HG02885 (cell line): Measurements from ENCODE around the gene JMJD6.

Experiments
- ATAC-seq: cut with Tn5 transposase; IDR thresholded peaks from one replicate; pipeline ENCODE4 v1.9.1; 2021; ENCODE audit warnings: mild to moderate bottlenecking; ENCODE audit not compliant: unreplicated experiment, poor library complexity

The JMJD6 gene

GRCh38 chr17:76683011-76683755 lies 43.2 kb downstream of the JMJD6 start:
- ATAC-seq, result no peak

DNA sequence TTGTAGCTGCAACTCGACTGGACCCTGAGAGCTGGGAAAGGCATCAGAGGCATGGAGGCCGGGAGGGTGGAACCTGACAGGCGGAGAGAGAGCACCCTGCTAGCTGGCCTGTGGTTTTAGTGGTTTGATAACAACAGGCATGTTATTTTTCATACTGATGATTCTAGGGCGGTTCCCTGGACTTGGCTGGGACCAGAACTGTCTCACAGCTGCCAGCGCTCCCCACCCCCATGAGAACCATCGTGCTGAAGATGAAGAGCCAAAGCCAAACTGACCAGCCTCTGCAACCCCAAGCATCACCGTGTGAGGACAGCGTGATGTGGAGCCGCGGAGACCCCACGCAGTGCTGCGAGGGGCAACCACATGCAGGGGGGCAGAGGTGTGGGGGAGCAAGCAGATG lies 44.1 kb downstream of the JMJD6 start:
- no peak for ATAC-seq

DNA sequence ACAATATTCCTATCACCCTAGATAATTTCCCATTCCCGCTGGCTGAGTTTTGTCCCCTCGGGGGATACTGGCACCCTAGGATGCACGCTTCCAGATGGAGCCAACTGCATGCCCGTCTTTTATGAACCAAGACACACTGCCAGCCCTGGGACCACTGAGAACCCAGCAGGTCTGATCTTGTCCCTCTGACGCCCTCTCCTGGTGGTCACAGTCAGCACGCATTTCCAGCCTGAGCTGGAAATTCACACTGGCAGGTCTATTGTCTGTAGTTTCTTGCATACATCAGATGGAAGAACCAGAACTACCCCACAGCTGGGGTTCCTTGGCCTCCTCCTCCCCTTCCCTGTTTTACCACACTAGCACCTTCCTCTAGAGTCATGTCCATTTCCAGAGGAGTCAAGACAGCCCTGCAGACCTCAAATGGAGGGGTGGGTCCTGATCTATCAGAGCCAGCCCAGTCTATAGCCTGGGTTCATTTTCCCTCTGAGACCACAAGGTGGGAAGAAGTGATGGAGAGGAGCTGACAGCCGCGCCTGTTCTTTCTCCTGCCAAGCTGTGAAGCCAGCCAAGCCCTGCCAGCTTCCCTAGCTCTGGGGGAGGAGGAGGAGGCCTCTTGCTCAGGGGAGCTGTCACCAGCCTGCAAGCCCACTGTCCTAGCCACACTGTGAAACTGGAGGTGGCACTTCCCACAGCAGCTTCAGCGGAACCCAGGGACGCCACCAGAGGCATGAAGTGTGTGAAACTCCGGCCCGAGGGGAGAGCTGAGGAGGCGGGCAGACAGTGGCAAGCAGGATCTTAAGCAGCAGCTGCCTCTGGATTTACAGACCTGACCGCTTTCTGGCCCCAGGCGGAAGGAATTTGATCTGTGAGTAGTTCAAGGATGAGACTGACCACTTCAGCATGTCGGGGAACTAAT lies 44.9 kb downstream of the JMJD6 start:
- ATAC-seq, result no peak

GRCh38 chr17:76679239-76679638 lies 47.2 kb downstream of the JMJD6 start:
- ATAC-seq, result no peak

DNA sequence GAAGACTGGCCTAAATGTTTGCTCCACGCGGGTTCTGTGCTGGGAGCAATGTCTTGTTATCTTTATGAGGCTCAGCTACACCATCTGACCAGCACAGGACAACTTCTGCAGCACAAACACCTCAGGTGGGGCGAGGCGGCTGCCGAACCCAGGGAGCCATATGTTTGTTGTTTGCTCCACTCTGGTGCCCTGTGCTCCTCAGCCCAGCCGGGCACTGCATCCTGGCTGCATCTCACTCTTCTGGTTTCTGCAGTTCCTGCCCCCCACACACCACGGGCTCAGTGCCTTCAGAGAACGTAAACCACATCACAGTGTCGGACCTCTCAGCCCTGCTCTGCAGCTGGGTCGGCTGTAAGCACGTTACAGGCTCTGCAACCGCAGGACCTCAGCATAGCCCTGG lies 48.1 kb downstream of the JMJD6 start:
- no peak for ATAC-seq

DNA sequence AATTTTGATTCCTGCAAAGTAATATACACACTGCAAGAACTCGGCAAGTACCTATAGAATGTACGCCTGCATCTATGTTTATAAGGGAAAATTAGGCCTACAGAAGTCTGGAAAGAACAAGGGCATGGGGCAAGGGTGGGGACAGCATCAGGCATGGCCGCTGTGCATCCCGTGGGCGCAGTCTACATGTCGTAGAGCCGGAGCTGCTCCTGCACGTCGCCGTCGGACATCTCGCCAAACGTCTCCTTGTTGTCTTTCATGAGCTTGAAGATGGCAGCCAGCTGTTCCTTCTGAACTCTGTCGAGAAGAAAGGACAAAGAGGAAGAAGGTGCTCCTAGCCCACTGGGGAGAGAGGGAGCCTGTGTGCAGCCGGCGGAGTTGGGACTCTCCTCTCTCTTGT lies 49.0 kb downstream of the JMJD6 start:
- ATAC-seq, result no peak

DNA sequence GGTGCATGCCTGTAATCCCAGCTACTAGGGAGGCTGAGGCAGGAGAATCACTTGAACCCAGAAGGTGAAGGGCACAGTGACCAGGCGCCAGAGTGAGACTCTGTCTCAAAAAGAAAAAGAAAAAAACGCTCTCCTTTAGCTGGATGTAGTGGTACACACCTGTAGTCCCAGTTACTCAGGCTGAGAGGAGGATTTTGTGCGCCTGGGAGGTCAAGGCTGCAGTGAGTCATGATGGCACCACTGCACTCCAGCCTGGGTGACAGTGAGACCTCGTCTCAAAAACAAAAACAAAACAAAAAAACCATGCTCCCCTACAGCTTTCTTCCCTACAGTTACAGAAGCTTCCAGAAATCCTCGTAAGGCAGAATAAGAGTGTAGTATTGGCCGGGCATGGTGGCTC lies 49.8 kb downstream of the JMJD6 start:
- no peak for ATAC-seq

DNA sequence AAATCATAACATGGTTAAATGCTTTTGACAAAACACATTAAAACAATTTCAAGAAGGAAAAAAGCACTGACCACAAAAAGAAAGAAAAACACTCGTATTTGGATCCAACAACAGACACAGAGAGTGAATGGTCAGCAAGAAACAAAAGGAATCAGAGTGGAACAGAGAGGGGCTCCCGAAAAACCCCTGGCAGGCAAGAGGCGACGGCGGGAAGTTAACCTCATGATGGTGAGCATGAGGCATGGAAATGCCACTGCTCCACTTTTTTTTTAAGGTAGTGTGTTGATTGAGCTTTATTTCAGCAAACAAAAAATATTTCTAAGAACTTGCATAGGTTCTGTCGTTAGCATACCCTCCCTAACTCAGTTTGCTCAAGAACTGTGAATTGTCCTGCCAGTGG lies 50.8 kb downstream of the JMJD6 start:
- ATAC-seq, result no peak

- ATAC-seq, result no peak
These were observed 51.8 kb downstream of the JMJD6 start for GRCh38 chr17:76674600-76674999.

- no peak for ATAC-seq
These were observed 52.7 kb downstream of the JMJD6 start for GRCh38 chr17:76673729-76674128.

DNA sequence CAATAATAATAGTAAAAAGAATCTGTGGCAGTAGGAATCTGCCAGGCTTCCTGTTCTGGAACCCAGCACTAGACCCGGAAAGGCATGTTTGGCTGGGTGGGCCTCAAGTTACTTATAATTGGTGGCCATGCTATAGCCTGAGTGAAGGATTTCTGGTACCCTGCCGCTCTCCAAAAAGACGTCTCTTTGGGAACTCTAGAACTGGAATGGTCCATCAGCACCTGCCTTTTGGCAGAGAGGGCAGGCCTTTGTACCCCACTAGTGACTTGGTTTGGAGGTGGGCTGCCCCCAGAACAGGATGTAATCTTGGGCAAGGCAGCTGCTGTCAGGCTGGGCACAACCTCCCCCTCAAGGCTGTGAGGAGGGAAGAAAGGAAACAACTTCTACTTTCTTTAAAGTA lies 53.5 kb downstream of the JMJD6 start:
- no peak for ATAC-seq

GRCh38 chr17:76672270-76672851 lies 54.0 kb downstream of the JMJD6 start:
- ATAC-seq, result no peak

DNA sequence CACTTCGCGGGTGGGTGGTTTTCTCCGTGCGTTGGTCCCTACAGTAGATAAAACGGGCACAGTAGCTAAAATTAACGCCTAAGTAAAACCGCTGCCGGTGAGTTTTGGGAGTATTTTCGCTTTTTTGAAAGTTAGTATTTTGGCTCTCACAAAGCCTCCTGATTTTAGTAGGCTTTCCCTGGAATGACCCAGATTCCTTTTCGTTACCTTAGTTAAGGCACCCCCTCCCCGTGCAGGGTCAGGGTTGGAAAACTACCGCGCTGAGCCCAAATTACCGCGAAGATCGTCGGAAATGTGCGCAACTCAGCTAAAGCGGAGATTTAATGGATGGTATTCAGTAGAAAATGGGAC lies 54.5 kb downstream of the JMJD6 start:
- ATAC-seq, result no peak

- peak; percentile 99 for ATAC-seq
These were observed 55.1 kb downstream of the JMJD6 start for GRCh38 chr17:76671123-76671911.

GRCh38 chr17:76670718-76671122 lies 55.7 kb downstream of the JMJD6 start:
- ATAC-seq, result no peak

DNA sequence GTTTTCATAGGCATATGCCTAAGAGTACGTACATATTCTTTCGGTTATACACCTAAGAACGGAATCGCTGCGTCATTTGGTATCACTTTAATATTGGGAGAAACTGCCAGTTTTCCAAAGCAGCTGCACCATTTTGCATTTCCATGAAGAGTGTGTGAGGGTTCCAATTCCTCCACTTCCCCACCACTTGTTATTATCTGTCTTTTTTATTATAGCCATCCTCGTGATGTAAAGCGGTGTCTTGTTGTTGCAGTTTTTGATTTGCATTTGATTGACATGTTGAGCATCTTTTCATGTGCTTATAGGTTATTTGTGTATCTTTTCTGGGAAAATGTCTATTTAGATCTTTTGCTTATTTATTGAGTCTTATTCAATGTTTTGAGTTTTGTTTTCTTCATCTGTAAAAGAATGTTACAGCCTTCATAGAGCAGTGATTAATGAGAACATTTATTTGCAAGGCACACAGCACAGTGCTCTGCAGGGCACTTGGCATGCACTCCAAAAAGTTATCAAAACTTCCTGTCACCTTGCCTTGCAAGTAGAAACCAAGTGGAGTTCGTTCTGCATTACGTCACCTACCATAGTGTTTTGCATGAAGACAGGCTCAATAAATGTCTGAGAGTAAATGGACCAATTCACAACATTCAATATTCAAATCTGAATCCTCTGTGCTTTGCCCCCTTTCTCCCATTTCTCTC lies 56.2 kb downstream of the JMJD6 start:
- no peak for ATAC-seq
